HG03575 (cell line): Measurements from ENCODE around the gene ZNF74.

Experiments used
- ATAC-seq: cut with Tn5 transposase; IDR thresholded peaks from one replicate; pipeline ENCODE4 v1.9.1; 2021; ENCODE audit not compliant: unreplicated experiment, insufficient number of reproducible peaks, low FRiP score; ENCODE audit errors: extremely low read depth

ZNF74 gene

GRCh38 chr22:20456722-20457076 lies 62.7 kb downstream of the ZNF74 start:
- ATAC-seq = no peak

- ATAC-seq = no peak
These were observed 63.7 kb downstream of the ZNF74 start for GRCh38 chr22:20457506-20458240.
